Liver (tissue), 3 donors: ENCODE results near the gene PTPA.

Experiments
- CTCF ChIP-seq: fragments of 150-350 bp; IDR thresholded peaks from 2 replicates; pipeline ENCODE4 v1.5.1; 2017; ENCODE audit warnings: improper control_type of control experiment, low read depth, low read length; ENCODE audit not compliant: missing input control
- EGR1 ChIP-seq, 2 donors: IDR thresholded peaks; 2 replicates each; pipeline ENCODE4 v1.6.1; 2016 to 2018; ENCODE audit warnings: antibody characterized with exemption in 2 of 2, low read depth in 2 of 2
- FOXA1 ChIP-seq: IDR thresholded peaks from 2 replicates; pipeline ENCODE4 v1.6.1; 2016; ENCODE audit warnings: antibody characterized with exemption
- MAX ChIP-seq: IDR thresholded peaks from 2 replicates; pipeline ENCODE4 v1.6.1; 2016; ENCODE audit warnings: antibody characterized with exemption
- NR2F2 ChIP-seq: IDR thresholded peaks from 2 replicates; pipeline ENCODE4 v1.6.1; 2016; ENCODE audit warnings: antibody characterized with exemption
- REST ChIP-seq: IDR thresholded peaks from 2 replicates; pipeline ENCODE4 v1.6.1; 2016; ENCODE audit warnings: antibody characterized with exemption, mild to moderate bottlenecking
- RXRA ChIP-seq, 2 donors: IDR thresholded peaks; 2 replicates each; pipeline ENCODE4 v1.6.1; 2017 to 2018; ENCODE audit warnings: antibody characterized with exemption in 2 of 2, mild to moderate bottlenecking in 1 of 2
- SP1 ChIP-seq: IDR thresholded peaks from 2 replicates; pipeline ENCODE4 v1.6.1; 2018; ENCODE audit warnings: antibody characterized with exemption, mild to moderate bottlenecking
- TAF1 ChIP-seq: conservative IDR thresholded peaks from 2 replicates; pipeline ENCODE4 v1.6.1; 2016; ENCODE audit warnings: antibody characterized with exemption, mild to moderate bottlenecking
- YY1 ChIP-seq: IDR thresholded peaks from 2 replicates; pipeline ENCODE4 v1.6.1; 2016; ENCODE audit warnings: antibody characterized with exemption, mild to moderate bottlenecking
- donor health status: healthy.
- donor health status: healthy.

- TF ChIP-seq MAX: no peak
- TF ChIP-seq CTCF: no peak
- no peak for TF ChIP-seq TAF1
- TF ChIP-seq FOXA1: no peak
- no peak for TF ChIP-seq NR2F2
- TF ChIP-seq EGR1 (IDR thresholded peaks at IDR 0.05; ENCODE audit: low read depth in 2 of 2): no peak
- no peak for TF ChIP-seq YY1
- no peak for TF ChIP-seq SP1
- TF ChIP-seq RXRA (IDR thresholded peaks at IDR 0.05): no peak
- no peak for TF ChIP-seq REST
Observed at GRCh38 chr9:129125478-129125877, 14.3 kb downstream of the PTPA start.
